Kidney (tissue), 14 donors: ENCODE data around the gene RDH14. TPM values are rescaled to one million over a fixed set of nuclear protein-coding genes. Genes with fewer than 3 reads are reported as not detected.

Source experiments
- DNase-seq, 5 donors: peaks; one replicate each; pipeline ENCODE4 v3.0.0-alpha.2; 2013 to 2020
- FAIRE-seq: peaks from 2 replicates; lab custom pipeline; 2012; peaks lifted over from hg19 to GRCh38; lab: Jason Lieb, UNC
- H3K27ac ChIP-seq, 2 donors: one replicate each; pipeline ENCODE4 v1.7.0; 2013; ENCODE audit warnings: low read depth in 2 of 2, low read length in 2 of 2, inconsistent platforms in 1 of 2
- H3K27me3 ChIP-seq: one replicate; pipeline ENCODE4 v1.7.1; 2013; ENCODE audit warnings: low read length, inconsistent platforms; ENCODE audit not compliant: control insufficient read depth, insufficient read depth
- H3K36me3 ChIP-seq, 3 donors: one replicate each; pipeline versions ENCODE4 v1.7.0 to v1.7.1; 2013; ENCODE audit warnings: low read length in 3 of 3, control low read depth in 1 of 3, inconsistent platforms in 1 of 3; ENCODE audit not compliant: insufficient read depth in 3 of 3, control insufficient read depth in 2 of 3
- H3K4me1 ChIP-seq, 3 donors: one replicate each; pipeline versions ENCODE4 v1.7.0 to v1.7.1; 2013; ENCODE audit warnings: low read length in 3 of 3, inconsistent platforms in 1 of 3, low read depth in 1 of 3; ENCODE audit not compliant: control insufficient read depth in 2 of 3, insufficient read depth in 2 of 3
- H3K4me3 ChIP-seq, 3 donors: one replicate each; pipeline versions ENCODE4 v1.7.0 to v1.8.1; 2013; ENCODE audit warnings: low read length in 3 of 3, control low read depth in 1 of 3, inconsistent platforms in 1 of 3
- H3K9ac ChIP-seq, 3 donors: one replicate each; pipeline versions ENCODE4 v1.7.0 to v1.7.1; 2013; ENCODE audit warnings: low read length in 3 of 3, control low read depth in 1 of 3, inconsistent platforms in 1 of 3
- H3K9me3 ChIP-seq, 3 donors: one replicate each; pipeline versions ENCODE4 v1.7.0 to v1.7.1; 2013; ENCODE audit warnings: low read length in 3 of 3, control low read depth in 1 of 3, inconsistent platforms in 1 of 3; ENCODE audit not compliant: control insufficient read depth in 2 of 3, insufficient read depth in 1 of 3
- CTCF ChIP-seq: IDR thresholded peaks from 3 replicates; pipeline ENCODE4 v1.5.1; 2012; ENCODE audit warnings: mild to moderate bottlenecking, moderate library complexity, borderline replicate concordance; ENCODE audit not compliant: insufficient read depth; ENCODE audit errors: extremely low read depth
- intact Hi-C: fragments of 100-400 bp; cut with DNase I; formaldehyde crosslinking; loops from one replicate; pipeline ENCODE4 v1.11.1; 2022
- polyA plus RNA-seq: library from polyadenylated mRNA; stranded (reverse); fragments of 350-450 nt; fragmentation: Illumina TruSeq; extraction: RNeasy Lipid Tissue Mini Kit (QIAGEN cat#74804); gene quantifications from one replicate; pipeline ENCODE4 v1.2.3, GENCODE V29; 2014; ENCODE audit warnings: low read depth, low replicate concordance; ENCODE audit not compliant: insufficient read depth
- total RNA-seq: library from RNA; stranded (reverse); fragmentation: NEBNext Ultra II Directional; extraction: Animal tissue kit (Norgen Biotek cat#: 25700); gene quantifications from one replicate; pipeline ENCODE4 v1.2.1, GENCODE V29; 2021
- donor health status: control.
- donor health status: control.
- donor health status: control.
- donor health status: control.
- donor health status: control.
- donor health status: DM: yes; HTN: yes; CAD: no.
- donor health status: Normal renal cell carcinoma (clear cell type).

RDH14 gene
- total and polyA plus RNA-seq, 2 donors from 2014 or later: 22.1 to 31.6 TPM

- Histone ChIP-seq H3K9ac (no peak overlapping the region), H3K36me3 (no peaks in the 10 kb centered on the region), H3K27me3 (no peaks in the 10 kb centered on the region), H3K9me3 (no peaks in the 10 kb centered on the region), H3K4me3 (no peak overlapping the region), H3K4me1 (no peaks in the 10 kb centered on the region), H3K27ac (no peak overlapping the region)
- DNase-seq (no peak), FAIRE-seq (no peak)
- no peak for TF ChIP-seq CTCF
- intact Hi-C loops: no loop called here
Measured at GRCh38 chr2:18599509-18600254, 39.2 kb upstream of the RDH14 start.

GRCh38 chr2:18598848-18599484, 38.5 kb upstream of the RDH14 start:
- DNase-seq (no peak), FAIRE-seq (no peak)
- Histone ChIP-seq H3K27ac (no peak overlapping the region), H3K4me1 (no peaks in the 10 kb centered on the region), H3K9me3 (no peaks in the 10 kb centered on the region), H3K27me3 (no peaks in the 10 kb centered on the region), H3K36me3 (no peaks in the 10 kb centered on the region), H3K9ac (no peak overlapping the region), H3K4me3 (no peak overlapping the region)
- no peak for TF ChIP-seq CTCF
- intact Hi-C loops: no loop called here

GRCh38 chr2:18597618-18598017, 37.2 kb upstream of the RDH14 start:
- no peaks in the 10 kb centered on the region for H3K4me1 ChIP-seq
- H3K27me3 ChIP-seq: no peaks in the 10 kb centered on the region
- no peak overlapping the region for H3K9ac ChIP-seq
- TF ChIP-seq CTCF: no peak
- H3K9me3 ChIP-seq: no peaks in the 10 kb centered on the region
- H3K27ac ChIP-seq: no peak overlapping the region
- H3K36me3 ChIP-seq: no peaks in the 10 kb centered on the region
- FAIRE-seq: no peak
- H3K4me3 ChIP-seq: no peak overlapping the region
- DNase-seq: no peak
- intact Hi-C loops: no loop called here
